Lung (tissue), 12 donors: ENCODE measurements around the gene ESPN. TPM values are rescaled to one million over a fixed set of nuclear protein-coding genes. Genes with fewer than 3 reads are reported as not detected.
A peak's percentile ranks its signal among the peaks of the same experiment; 100 is the strongest.

Source experiments
- ATAC-seq: fragments of 200-7000 bp; cut with Tn5 transposase; one replicate; pipeline ENCODE4 v1.9.1; 2020; ENCODE audit warnings: moderate number of reproducible peaks; ENCODE audit not compliant: insufficient read depth, low FRiP score
- DNase-seq, 3 donors: peaks; one replicate each; pipeline ENCODE4 v3.0.0-alpha.2; 2013 to 2017
- H3K27ac ChIP-seq, 2 donors: one replicate each; pipeline ENCODE4 v1.5.1; 2013; ENCODE audit warnings: mild to moderate bottlenecking in 2 of 2, moderate library complexity in 2 of 2, control low read depth in 1 of 2, inconsistent platforms in 1 of 2, low read depth in 1 of 2, low read length in 1 of 2
- H3K27me3 ChIP-seq, 3 donors: one replicate each; pipeline ENCODE4 v1.5.1; 2013; ENCODE audit warnings: low read length in 2 of 3; ENCODE audit not compliant: control insufficient read depth in 3 of 3, insufficient read depth in 3 of 3
- H3K36me3 ChIP-seq, 4 donors: one replicate each; pipeline ENCODE4 v1.5.1; 2013; ENCODE audit warnings: low read length in 4 of 4, mild to moderate bottlenecking in 1 of 4, moderate library complexity in 1 of 4; ENCODE audit not compliant: control insufficient read depth in 4 of 4, insufficient read depth in 4 of 4
- H3K4me1 ChIP-seq, 5 donors: one replicate each; pipeline ENCODE4 v1.5.1; 2013; ENCODE audit warnings: low read length in 5 of 5, mild to moderate bottlenecking in 2 of 5, moderate library complexity in 1 of 5; ENCODE audit not compliant: control insufficient read depth in 5 of 5, insufficient read depth in 5 of 5
- H3K4me3 ChIP-seq: one replicate; pipeline ENCODE4 v1.5.1; 2013; ENCODE audit warnings: mild to moderate bottlenecking, control low read depth, moderate library complexity
- H3K9ac ChIP-seq, 2 donors: one replicate each; pipeline ENCODE4 v1.5.1; 2013; ENCODE audit warnings: low read length in 2 of 2, control low read depth in 1 of 2; ENCODE audit not compliant: insufficient read depth in 1 of 2
- H3K9me3 ChIP-seq, 4 donors: one replicate each; pipeline ENCODE4 v1.5.1; 2013; ENCODE audit warnings: low read length in 3 of 4, mild to moderate bottlenecking in 1 of 4, moderate library complexity in 1 of 4; ENCODE audit not compliant: control insufficient read depth in 4 of 4, insufficient read depth in 3 of 4
- CTCF ChIP-seq: IDR thresholded peaks from 2 replicates; pipeline ENCODE4 v1.5.1; 2012; ENCODE audit warnings: mild to moderate bottlenecking; ENCODE audit errors: control extremely low read depth, extremely low read depth
- WGBS, 2 donors: extraction: QIAGEN DNeasy Blood & Tissue Kit; methylation state at CpG; one replicate each; pipeline ENCODE4 v1.1.7; 2013; 5-methylcytosine and 5-hydroxymethylcytosine counted together
- polyA plus RNA-seq, 2 donors: library from polyadenylated mRNA; stranded (reverse); fragments of 200-250 nt; gene quantifications; one replicate each; pipeline ENCODE4 v1.2.1, GENCODE V29; 2013
- total RNA-seq, 2 donors: library from RNA; depleted of rRNA in 1 of 2; stranded (reverse); fragments of >200 nt in 1 of 2; gene quantifications; one replicate each; pipeline ENCODE4 v1.2.1, GENCODE V29; 2014 to 2021
- donor health status: control.
- donor health status: control.
- donor health status: Bipolar disorder and iron deficiency.
- donor health status: healthy.
- donor health status: DM: yes; HTN: yes; CAD: no.

Gene ESPN
- total and polyA plus RNA-seq, 4 donors: 2.1 to 20.8 (median 7.4) TPM

GRCh38 chr1:6495540-6496364 is 71.2 kb downstream of the ESPN start:
- H3K27me3 ChIP-seq: no peaks in the 10 kb centered on the region

GRCh38 chr1:6496365-6496721 is 71.8 kb downstream of the ESPN start:
- peak overlapping the region in 1 of 2 donors; percentile 9 for H3K9ac ChIP-seq
- H3K9me3 ChIP-seq: no peaks in the 10 kb centered on the region
- H3K27me3 ChIP-seq: no peaks in the 10 kb centered on the region
- TF ChIP-seq CTCF: no peak
- DNase-seq (no peak), ATAC-seq (no peak)
- no peaks in the 10 kb centered on the region for H3K36me3 ChIP-seq
- peaks cover 0 to 15% (median 6%) of the 10 kb centered on the region in 5 donors for H3K4me1 ChIP-seq
- WGBS, 2 donors: 41 to 42% methylated on average over 13 of the region's 13 CpGs
- H3K27ac ChIP-seq: no peak overlapping the region
- no peak overlapping the region for H3K4me3 ChIP-seq

More at GRCh38 chr1:6495540-6496364, 71.2 kb downstream of the ESPN start:
- TF ChIP-seq CTCF: no peak
- Histone ChIP-seq H3K27ac (no peak overlapping the region), H3K4me3 (no peak overlapping the region), H3K4me1 (peaks cover 0 to 15% (median 6%) of the 10 kb centered on the region in 5 donors), H3K9ac (no peak overlapping the region), H3K36me3 (no peaks in the 10 kb centered on the region), H3K9me3 (no peaks in the 10 kb centered on the region)
- 78 to 79% methylated on average over 14 of the region's 14 CpGs for WGBS, 2 donors
- no peak for ATAC-seq
- no peak for DNase-seq

GRCh38 chr1:6496890-6497214 is 72.3 kb downstream of the ESPN start:
- H3K9me3 ChIP-seq: no peaks in the 10 kb centered on the region
- H3K9ac ChIP-seq: peak overlapping the region in 1 of 2 donors; percentile 9
- WGBS, 2 donors: 3 to 7% methylated on average over 17 to 21 of the region's 21 CpGs
- H3K36me3 ChIP-seq: no peaks in the 10 kb centered on the region
- no peak overlapping the region for H3K27ac ChIP-seq
- DNase-seq (no peak), ATAC-seq (no peak)
- peaks cover 0 to 14% (median 5%) of the 10 kb centered on the region in 5 donors for H3K4me1 ChIP-seq
- H3K27me3 ChIP-seq: no peaks in the 10 kb centered on the region
- no peak for TF ChIP-seq CTCF
- H3K4me3 ChIP-seq: no peak overlapping the region
